GM12875 (cell line): ENCODE results near the gene RRP15.

Experiments used
- H3K4me3 ChIP-seq: one replicate; pipeline ENCODE4 v1.5.1; 2011; ENCODE audit warnings: low read depth, low read length, control low read depth
- TF ChIP-seq, protein P1 (sequence below): IDR thresholded peaks from 2 replicates; pipeline ENCODE4 v1.5.1; 2011; ENCODE audit warnings: low read depth, mild to moderate bottlenecking, control low read depth, inconsistent platforms, low read length, moderate library complexity, borderline replicate concordance; ENCODE audit not compliant: insufficient read depth

RRP15 gene

DNA sequence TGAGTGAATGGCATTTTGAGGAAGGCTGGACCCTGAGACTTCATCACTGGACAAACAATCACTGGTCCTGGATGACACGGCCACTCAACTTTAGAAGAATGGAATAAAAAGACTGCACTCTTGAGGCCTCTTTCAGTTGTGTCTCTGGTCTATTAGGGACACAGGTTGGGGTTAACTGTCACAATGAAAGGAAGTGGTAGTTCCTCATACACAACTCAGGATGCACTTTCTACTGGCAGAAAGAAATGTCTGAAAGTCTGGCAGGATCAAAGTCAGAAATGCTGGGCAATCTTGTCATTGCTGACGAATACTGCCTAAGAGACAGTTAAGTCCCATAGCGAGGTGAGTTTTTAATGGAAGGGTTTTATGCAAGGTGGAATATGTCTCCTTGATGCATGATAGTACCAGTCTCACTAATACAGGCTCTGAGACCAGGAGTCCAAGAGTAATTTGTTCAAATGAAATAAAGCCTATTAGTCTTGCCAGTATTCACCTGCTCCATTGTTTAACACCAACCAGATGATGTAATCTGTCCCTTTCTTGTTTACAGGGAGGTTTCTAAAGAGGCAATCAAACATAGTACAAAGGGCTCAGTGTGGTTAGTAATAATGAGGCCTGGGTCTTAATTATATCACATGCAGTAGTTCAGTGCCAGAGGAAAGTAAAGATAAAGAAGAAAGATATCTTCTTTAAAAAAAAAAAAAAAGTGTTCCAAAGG, 11.2 kb upstream of the RRP15 start:
- TF ChIP-seq, protein P1, sequence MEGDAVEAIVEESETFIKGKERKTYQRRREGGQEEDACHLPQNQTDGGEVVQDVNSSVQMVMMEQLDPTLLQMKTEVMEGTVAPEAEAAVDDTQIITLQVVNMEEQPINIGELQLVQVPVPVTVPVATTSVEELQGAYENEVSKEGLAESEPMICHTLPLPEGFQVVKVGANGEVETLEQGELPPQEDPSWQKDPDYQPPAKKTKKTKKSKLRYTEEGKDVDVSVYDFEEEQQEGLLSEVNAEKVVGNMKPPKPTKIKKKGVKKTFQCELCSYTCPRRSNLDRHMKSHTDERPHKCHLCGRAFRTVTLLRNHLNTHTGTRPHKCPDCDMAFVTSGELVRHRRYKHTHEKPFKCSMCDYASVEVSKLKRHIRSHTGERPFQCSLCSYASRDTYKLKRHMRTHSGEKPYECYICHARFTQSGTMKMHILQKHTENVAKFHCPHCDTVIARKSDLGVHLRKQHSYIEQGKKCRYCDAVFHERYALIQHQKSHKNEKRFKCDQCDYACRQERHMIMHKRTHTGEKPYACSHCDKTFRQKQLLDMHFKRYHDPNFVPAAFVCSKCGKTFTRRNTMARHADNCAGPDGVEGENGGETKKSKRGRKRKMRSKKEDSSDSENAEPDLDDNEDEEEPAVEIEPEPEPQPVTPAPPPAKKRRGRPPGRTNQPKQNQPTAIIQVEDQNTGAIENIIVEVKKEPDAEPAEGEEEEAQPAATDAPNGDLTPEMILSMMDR: no peak
- no peak overlapping the region for H3K4me3 ChIP-seq

DNA sequence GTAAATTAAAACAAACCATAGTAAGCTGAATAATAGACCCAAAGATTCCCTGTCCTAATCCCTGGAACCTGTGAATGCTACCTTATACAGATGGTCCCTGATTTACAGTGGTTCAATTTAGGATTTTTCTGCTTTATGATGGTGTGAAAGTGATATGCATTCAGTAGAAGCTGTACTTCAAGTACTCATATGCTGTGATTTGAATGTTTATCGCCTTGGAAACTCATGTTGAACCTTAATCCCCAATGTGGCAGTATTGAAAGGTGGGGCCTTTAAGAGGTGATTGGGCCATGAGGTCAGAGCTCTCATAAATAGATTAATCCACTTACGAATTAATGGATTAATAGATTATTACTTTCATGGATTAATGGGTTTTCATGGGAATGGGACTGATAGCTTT, 10.6 kb upstream of the RRP15 start:
- TF ChIP-seq, protein P1: no peak
- no peak overlapping the region for H3K4me3 ChIP-seq

DNA sequence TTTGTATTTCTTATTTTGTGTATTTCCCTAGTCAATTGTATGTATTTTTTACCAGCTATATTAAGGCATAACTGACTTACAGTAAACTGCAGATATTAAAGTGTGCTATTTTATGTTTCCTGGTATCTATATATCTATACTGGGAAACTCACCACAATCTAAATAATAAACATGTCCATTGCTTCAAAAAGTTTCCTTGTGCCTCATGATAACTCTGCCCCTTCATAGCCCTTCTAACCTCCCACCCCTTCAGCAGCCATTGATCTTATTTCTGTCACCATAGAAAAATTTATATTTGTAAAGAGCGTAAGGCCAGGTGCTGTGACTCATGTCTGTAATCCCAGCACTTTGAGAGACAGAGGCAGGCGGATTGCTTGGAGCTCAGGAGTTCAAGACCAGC, 9.3 kb upstream of the RRP15 start:
- TF ChIP-seq, protein P1: no peak
- H3K4me3 ChIP-seq: no peak overlapping the region

DNA sequence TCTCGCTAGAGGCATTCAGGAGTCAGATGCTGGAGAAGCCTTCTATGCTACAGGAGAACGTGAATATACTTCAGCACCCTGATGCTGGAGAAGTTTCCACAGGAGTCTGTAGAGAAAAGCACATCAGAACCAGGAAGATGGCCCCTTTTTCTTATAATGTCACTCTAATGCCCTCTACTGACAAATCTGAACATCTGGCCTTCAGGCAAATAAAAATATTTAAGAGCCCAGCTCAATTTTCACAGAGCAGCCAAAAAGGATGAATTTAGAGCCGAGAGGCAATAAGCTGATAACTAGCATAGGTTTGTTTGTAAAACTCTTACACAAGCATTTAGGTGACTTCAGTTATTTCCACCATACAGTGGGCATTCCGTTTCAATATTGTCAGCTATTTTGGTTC, 3.8 kb upstream of the RRP15 start:
- H3K4me3 ChIP-seq: no peak overlapping the region
- TF ChIP-seq, protein P1: no peak

DNA sequence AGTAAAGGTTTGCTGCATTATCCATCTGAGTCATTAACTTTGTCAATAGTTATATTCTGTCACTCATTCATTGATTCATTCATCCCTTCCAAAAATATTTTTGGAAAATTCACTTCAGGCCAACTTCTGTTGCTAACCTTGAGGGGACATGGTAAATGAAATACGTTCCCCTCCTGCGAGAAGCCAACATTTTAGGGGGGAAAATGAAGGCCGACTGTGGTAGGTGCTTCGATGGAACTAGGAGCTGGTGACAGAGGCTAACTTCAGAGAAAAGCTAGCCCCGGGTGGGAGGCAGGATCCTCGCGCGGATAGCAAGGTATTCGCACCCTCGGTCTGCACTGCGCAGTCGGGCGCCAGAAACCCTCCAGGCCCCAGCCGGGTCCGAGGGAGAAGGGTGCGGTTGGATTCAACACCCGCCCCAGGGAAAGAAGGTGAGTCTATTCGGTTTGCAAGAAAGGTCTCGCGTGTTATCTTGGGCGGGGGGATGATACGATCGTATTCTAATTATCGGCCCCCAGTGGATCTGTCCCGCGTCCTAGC, 646 bp upstream of the RRP15 start:
- H3K4me3 ChIP-seq: peak overlapping the region; percentile 70
- TF ChIP-seq, protein P1: no peak

DNA sequence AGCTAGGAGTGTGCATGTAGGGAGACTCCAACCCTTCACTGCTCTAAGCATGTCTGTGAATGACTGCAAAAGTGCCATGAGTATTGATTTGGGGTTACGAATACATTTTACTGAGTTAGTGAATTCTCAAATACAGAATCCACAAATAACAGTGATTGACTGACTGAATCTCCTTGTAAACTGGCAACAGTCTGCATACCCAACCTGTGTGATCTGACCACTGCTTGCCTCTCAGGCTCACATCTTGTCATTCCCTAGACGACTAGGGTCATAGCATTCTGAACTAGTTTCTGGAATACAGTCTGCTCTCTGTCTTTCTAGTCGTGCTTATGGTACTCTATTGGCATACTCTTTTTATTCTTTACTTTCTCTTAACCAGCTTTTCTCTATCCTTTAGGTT, 7.4 kb downstream of the RRP15 start:
- no peak overlapping the region for H3K4me3 ChIP-seq

More for the DNA sequence above, 7.4 kb downstream of the RRP15 start:
- TF ChIP-seq, protein P1: no peak
